ENCODE measurements around the gene RNF181.

The RNF181 gene

GRCh38 chr2:85635636-85636035 is 40.1 kb downstream of the RNF181 start:
- TF ChIP-seq, protein P1, sequence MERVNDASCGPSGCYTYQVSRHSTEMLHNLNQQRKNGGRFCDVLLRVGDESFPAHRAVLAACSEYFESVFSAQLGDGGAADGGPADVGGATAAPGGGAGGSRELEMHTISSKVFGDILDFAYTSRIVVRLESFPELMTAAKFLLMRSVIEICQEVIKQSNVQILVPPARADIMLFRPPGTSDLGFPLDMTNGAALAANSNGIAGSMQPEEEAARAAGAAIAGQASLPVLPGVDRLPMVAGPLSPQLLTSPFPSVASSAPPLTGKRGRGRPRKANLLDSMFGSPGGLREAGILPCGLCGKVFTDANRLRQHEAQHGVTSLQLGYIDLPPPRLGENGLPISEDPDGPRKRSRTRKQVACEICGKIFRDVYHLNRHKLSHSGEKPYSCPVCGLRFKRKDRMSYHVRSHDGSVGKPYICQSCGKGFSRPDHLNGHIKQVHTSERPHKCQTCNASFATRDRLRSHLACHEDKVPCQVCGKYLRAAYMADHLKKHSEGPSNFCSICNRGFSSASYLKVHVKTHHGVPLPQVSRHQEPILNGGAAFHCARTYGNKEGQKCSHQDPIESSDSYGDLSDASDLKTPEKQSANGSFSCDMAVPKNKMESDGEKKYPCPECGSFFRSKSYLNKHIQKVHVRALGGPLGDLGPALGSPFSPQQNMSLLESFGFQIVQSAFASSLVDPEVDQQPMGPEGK (CRISPR knock-in tag; IDR thresholded peaks at IDR 0.05; ENCODE audit: borderline replicate concordance): no peak
- TF ChIP-seq OSR1 (CRISPR knock-in tag; IDR thresholded peaks at IDR 0.05) (no peak), RARB (CRISPR knock-in tag; IDR thresholded peaks at IDR 0.05) (no peak), ISL1 (CRISPR knock-in tag; IDR thresholded peaks at IDR 0.05) (no peak), GLIS3 (CRISPR knock-in tag; IDR thresholded peaks at IDR 0.05) (no peak), PPARA (CRISPR knock-in tag; IDR thresholded peaks at IDR 0.05; ENCODE audit: borderline replicate concordance) (no peak)
- ATAC-seq: no peak

DNA sequence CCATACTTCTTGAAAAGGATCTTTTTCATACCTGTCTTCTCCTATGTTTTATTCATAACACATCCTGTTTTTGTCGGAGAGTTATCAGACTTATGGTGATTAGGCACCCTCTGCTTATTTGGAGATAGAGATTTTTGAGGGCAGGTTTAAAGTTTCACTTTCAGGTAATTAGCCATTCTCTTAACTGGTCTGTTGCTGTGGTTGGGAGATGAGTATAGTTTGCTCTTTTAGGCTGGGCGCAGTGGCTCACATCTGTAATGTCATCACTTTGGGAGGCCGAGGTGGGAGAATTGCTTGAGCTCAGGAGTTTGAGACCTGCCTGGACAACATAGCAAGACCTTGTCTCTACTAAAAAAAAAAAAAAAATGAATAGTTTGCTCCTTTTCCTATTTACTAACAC is 47.2 kb downstream of the RNF181 start:
- no peak for TF ChIP-seq SNAI2 (CRISPR knock-in tag; IDR thresholded peaks at IDR 0.05)
- no peak for TF ChIP-seq ZNF8 (CRISPR knock-in tag; IDR thresholded peaks at IDR 0.05)
- no peak for TF ChIP-seq CREB5 (CRISPR knock-in tag; IDR thresholded peaks at IDR 0.05; ENCODE audit: low read depth)
- TF ChIP-seq, protein P1 (CRISPR knock-in tag; IDR thresholded peaks at IDR 0.05; ENCODE audit: borderline replicate concordance): no peak
- no peak for TF ChIP-seq ZFP30 (CRISPR knock-in tag; IDR thresholded peaks at IDR 0.05)
- ATAC-seq: no peak

- TF ChIP-seq ZFP30 (CRISPR knock-in tag; IDR thresholded peaks at IDR 0.05) (no peak), ZNF70 (CRISPR knock-in tag; IDR thresholded peaks at IDR 0.05) (no peak), SNAI2 (CRISPR knock-in tag; IDR thresholded peaks at IDR 0.05) (no peak), ZNF565 (CRISPR knock-in tag; conservative IDR thresholded peaks at IDR 0.05; ENCODE audit: low read depth) (no peak)
- ATAC-seq: no peak
Observed at GRCh38 chr2:85644909-85645308, 49.4 kb downstream of the RNF181 start.

DNA sequence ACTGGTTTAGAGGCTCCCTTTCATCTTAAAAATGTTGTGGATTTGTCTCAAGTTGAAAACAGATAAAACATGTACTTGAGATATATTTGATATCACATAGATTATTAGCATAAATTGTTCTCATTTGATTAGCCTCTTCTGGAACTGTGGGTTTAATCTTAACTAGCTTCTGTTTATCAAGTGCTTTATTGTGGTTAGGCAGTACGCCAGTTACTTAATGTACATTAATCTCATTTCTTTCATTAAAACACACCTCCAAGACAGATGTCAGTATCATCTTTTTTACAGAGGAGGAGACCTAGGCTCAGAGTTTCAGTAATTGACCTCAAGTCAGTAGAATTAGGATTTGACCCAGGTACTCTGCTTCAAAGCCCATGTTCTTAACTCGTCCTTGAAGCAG is 50.6 kb downstream of the RNF181 start:
- no peak for TF ChIP-seq ZNF8 (CRISPR knock-in tag; IDR thresholded peaks at IDR 0.05)
- no peak for TF ChIP-seq CSDC2 (CRISPR knock-in tag; IDR thresholded peaks at IDR 0.05)
- no peak for TF ChIP-seq ARNTL (CRISPR knock-in tag; IDR thresholded peaks at IDR 0.05; ENCODE audit: borderline replicate concordance, low read depth)
- no peak for ATAC-seq

All from SK-N-SH treated with all-trans-retinoic acid at 6 μM for 48 hours (cell line).